HEK293 (cell line): ENCODE results near the gene CDH12.

Source experiments
- YY2 ChIP-seq: fragments of 450-650 bp; formaldehyde crosslinking; IDR thresholded peaks from 2 replicates; pipeline ENCODE4 v1.5.1; 2016; ENCODE audit warnings: missing biosample characterization, missing genetic modification characterization
- ZFP3 ChIP-seq: fragments of 450-650 bp; formaldehyde crosslinking; IDR thresholded peaks from 2 replicates; pipeline ENCODE4 v1.5.1; 2016; ENCODE audit warnings: low read depth, missing biosample characterization, missing genetic modification characterization
- ZNF155 ChIP-seq: fragments of 450-650 bp; formaldehyde crosslinking; IDR thresholded peaks from 2 replicates; pipeline ENCODE4 v1.5.1; 2016; ENCODE audit warnings: missing biosample characterization, missing genetic modification characterization
- ZNF335 ChIP-seq: fragments of 450-650 bp; formaldehyde crosslinking; conservative IDR thresholded peaks from 2 replicates; pipeline ENCODE4 v1.5.1; 2016; ENCODE audit warnings: missing biosample characterization, missing genetic modification characterization
- ZNF555 ChIP-seq: fragments of 450-650 bp; formaldehyde crosslinking; conservative IDR thresholded peaks from 2 replicates; pipeline ENCODE4 v1.5.1; 2017; ENCODE audit warnings: missing biosample characterization, mild to moderate bottlenecking, missing genetic modification characterization, inconsistent platforms
- TF ChIP-seq, protein P1 (sequence below): fragments of 450-650 bp; formaldehyde crosslinking; IDR thresholded peaks from 2 replicates; pipeline ENCODE4 v1.5.1; 2016; ENCODE audit warnings: missing biosample characterization, missing genetic modification characterization
- TF ChIP-seq, protein P2 (sequence below): fragments of 450-650 bp; formaldehyde crosslinking; IDR thresholded peaks from 2 replicates; pipeline ENCODE4 v1.5.1; 2016; ENCODE audit warnings: missing biosample characterization, missing genetic modification characterization, low read depth
- TF ChIP-seq, protein P3 (sequence below): fragments of 450-650 bp; formaldehyde crosslinking; IDR thresholded peaks from 2 replicates; pipeline ENCODE4 v1.5.1; 2016; ENCODE audit warnings: missing biosample characterization, missing genetic modification characterization

DNA sequence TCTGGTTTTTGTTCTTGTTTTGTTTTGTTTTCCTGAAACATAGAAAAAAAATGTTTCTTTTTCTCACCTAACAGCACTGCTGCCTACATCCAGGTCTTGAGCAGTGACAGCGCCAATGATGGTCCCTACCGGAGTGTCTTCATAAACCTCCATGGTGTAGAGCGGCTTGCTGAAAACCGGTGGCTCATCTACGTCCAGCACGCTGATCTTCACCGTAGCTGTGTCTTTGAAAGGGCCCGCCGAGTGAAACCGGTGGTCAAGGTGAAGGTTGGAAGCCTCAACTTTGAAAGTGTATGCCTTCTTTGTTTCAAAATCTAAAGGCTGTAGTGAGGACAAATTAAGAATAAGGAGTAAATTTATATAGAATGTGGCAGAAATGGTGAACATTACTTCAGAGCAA is 1051.0 kb downstream of the CDH12 start:
- TF ChIP-seq YY2 (tag by site-specific recombination) = no peak
- TF ChIP-seq, protein P1, sequence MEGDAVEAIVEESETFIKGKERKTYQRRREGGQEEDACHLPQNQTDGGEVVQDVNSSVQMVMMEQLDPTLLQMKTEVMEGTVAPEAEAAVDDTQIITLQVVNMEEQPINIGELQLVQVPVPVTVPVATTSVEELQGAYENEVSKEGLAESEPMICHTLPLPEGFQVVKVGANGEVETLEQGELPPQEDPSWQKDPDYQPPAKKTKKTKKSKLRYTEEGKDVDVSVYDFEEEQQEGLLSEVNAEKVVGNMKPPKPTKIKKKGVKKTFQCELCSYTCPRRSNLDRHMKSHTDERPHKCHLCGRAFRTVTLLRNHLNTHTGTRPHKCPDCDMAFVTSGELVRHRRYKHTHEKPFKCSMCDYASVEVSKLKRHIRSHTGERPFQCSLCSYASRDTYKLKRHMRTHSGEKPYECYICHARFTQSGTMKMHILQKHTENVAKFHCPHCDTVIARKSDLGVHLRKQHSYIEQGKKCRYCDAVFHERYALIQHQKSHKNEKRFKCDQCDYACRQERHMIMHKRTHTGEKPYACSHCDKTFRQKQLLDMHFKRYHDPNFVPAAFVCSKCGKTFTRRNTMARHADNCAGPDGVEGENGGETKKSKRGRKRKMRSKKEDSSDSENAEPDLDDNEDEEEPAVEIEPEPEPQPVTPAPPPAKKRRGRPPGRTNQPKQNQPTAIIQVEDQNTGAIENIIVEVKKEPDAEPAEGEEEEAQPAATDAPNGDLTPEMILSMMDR (tag by site-specific recombination) = no peak
- TF ChIP-seq ZFP3 (tag by site-specific recombination) = no peak
- TF ChIP-seq, protein P2, sequence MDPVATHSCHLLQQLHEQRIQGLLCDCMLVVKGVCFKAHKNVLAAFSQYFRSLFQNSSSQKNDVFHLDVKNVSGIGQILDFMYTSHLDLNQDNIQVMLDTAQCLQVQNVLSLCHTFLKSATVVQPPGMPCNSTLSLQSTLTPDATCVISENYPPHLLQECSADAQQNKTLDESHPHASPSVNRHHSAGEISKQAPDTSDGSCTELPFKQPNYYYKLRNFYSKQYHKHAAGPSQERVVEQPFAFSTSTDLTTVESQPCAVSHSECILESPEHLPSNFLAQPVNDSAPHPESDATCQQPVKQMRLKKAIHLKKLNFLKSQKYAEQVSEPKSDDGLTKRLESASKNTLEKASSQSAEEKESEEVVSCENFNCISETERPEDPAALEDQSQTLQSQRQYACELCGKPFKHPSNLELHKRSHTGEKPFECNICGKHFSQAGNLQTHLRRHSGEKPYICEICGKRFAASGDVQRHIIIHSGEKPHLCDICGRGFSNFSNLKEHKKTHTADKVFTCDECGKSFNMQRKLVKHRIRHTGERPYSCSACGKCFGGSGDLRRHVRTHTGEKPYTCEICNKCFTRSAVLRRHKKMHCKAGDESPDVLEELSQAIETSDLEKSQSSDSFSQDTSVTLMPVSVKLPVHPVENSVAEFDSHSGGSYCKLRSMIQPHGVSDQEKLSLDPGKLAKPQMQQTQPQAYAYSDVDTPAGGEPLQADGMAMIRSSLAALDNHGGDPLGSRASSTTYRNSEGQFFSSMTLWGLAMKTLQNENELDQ (tag by site-specific recombination) = no peak
- TF ChIP-seq ZNF155 (tag by site-specific recombination) = no peak
- no peak for TF ChIP-seq ZNF555 (tag by site-specific recombination)
- TF ChIP-seq ZNF335 (tag by site-specific recombination) = no peak
- TF ChIP-seq, protein P3, sequence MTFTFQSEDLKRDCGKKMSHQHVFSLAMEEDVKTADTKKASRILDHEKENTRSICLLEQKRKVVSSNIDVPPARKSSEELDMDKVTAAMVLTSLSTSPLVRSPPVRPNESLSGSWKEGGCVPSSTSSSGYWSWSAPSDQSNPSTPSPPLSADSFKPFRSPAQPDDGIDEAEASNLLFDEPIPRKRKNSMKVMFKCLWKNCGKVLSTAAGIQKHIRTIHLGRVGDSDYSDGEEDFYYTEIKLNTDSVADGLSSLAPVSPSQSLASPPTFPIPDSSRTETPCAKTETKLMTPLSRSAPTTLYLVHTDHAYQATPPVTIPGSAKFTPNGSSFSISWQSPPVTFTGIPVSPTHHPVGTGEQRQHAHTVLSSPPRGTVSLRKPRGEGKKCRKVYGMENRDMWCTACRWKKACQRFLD (tag by site-specific recombination) = no peak
